T-helper 2 cell treated with Interferon-gamma antibody and Interleukin-4, amounts not matched to agents 5 μg/mL and 100 μg/mL, for 36 hours (primary cell): ENCODE data around the gene RYR3.

ENCODE experiments used
- DNase-seq: peaks from one replicate; pipeline ENCODE4 v3.0.0; 2021; ENCODE audit warnings: low spot score
- H3K27ac Mint-ChIP-seq: one replicate; pipeline ENCODE4 v1.8.0; 2021; ENCODE audit warnings: mild to moderate bottlenecking, mixed read lengths
- H3K27me3 Mint-ChIP-seq: one replicate; pipeline ENCODE4 v1.8.0; 2021; ENCODE audit warnings: low read depth, mixed read lengths
- H3K36me3 Mint-ChIP-seq: one replicate; pipeline ENCODE4 v1.8.0; 2021; ENCODE audit warnings: low read depth, mixed read lengths
- H3K4me1 Mint-ChIP-seq: one replicate; pipeline ENCODE4 v1.8.0; 2021; ENCODE audit warnings: low read depth, mixed read lengths
- H3K4me3 Mint-ChIP-seq: one replicate; pipeline ENCODE4 v1.8.0; 2022; ENCODE audit warnings: mild to moderate bottlenecking, moderate library complexity, mixed read lengths
- H3K9me3 Mint-ChIP-seq: one replicate; pipeline ENCODE4 v1.8.0; 2021; ENCODE audit warnings: mixed read lengths

The RYR3 gene

GRCh38 chr15:33458421-33458820 is 147.7 kb downstream of the RYR3 start:
- H3K27ac Mint-ChIP-seq: no peak overlapping the region
- no peaks in the 10 kb centered on the region for H3K27me3 Mint-ChIP-seq
- H3K9me3 Mint-ChIP-seq: no peaks in the 10 kb centered on the region
- DNase-seq: no peak
- no peaks in the 10 kb centered on the region for H3K4me1 Mint-ChIP-seq
- no peak overlapping the region for H3K4me3 Mint-ChIP-seq
- H3K36me3 Mint-ChIP-seq: no peaks in the 10 kb centered on the region

GRCh38 chr15:33460166-33460805 is 149.5 kb downstream of the RYR3 start:
- no peaks in the 10 kb centered on the region for H3K36me3 Mint-ChIP-seq
- no peak overlapping the region for H3K27ac Mint-ChIP-seq
- no peaks in the 10 kb centered on the region for H3K9me3 Mint-ChIP-seq
- no peaks in the 10 kb centered on the region for H3K27me3 Mint-ChIP-seq
- H3K4me1 Mint-ChIP-seq: no peaks in the 10 kb centered on the region
- DNase-seq: no peak
- H3K4me3 Mint-ChIP-seq: no peak overlapping the region

- no peaks in the 10 kb centered on the region for H3K36me3 Mint-ChIP-seq
- H3K4me1 Mint-ChIP-seq: no peaks in the 10 kb centered on the region
- H3K27ac Mint-ChIP-seq: no peak overlapping the region
- no peaks in the 10 kb centered on the region for H3K9me3 Mint-ChIP-seq
- no peak for DNase-seq
- H3K27me3 Mint-ChIP-seq: no peaks in the 10 kb centered on the region
- H3K4me3 Mint-ChIP-seq: no peak overlapping the region
These were observed 150.9 kb downstream of the RYR3 start for GRCh38 chr15:33461671-33462070.

GRCh38 chr15:33467146-33467815 is 156.5 kb downstream of the RYR3 start:
- no peak overlapping the region for H3K4me3 Mint-ChIP-seq
- no peaks in the 10 kb centered on the region for H3K9me3 Mint-ChIP-seq
- DNase-seq: no peak
- H3K4me1 Mint-ChIP-seq: no peaks in the 10 kb centered on the region
- H3K27me3 Mint-ChIP-seq: no peaks in the 10 kb centered on the region
- no peaks in the 10 kb centered on the region for H3K36me3 Mint-ChIP-seq
- no peak overlapping the region for H3K27ac Mint-ChIP-seq

GRCh38 chr15:33467816-33468163 is 157.0 kb downstream of the RYR3 start:
- no peaks in the 10 kb centered on the region for H3K27me3 Mint-ChIP-seq
- DNase-seq: no peak
- H3K27ac Mint-ChIP-seq: no peak overlapping the region
- H3K4me3 Mint-ChIP-seq: no peak overlapping the region
- no peaks in the 10 kb centered on the region for H3K9me3 Mint-ChIP-seq
- no peaks in the 10 kb centered on the region for H3K4me1 Mint-ChIP-seq
- H3K36me3 Mint-ChIP-seq: no peaks in the 10 kb centered on the region

GRCh38 chr15:33468740-33469139 is 158.0 kb downstream of the RYR3 start:
- Mint-ChIP-seq H3K36me3 (no peaks in the 10 kb centered on the region), H3K27ac (no peak overlapping the region), H3K4me1 (no peaks in the 10 kb centered on the region), H3K9me3 (no peaks in the 10 kb centered on the region), H3K4me3 (no peak overlapping the region), H3K27me3 (no peaks in the 10 kb centered on the region)
- DNase-seq: no peak

GRCh38 chr15:33473005-33473404 is 162.2 kb downstream of the RYR3 start:
- no peaks in the 10 kb centered on the region for H3K4me1 Mint-ChIP-seq
- H3K27me3 Mint-ChIP-seq: no peaks in the 10 kb centered on the region
- H3K27ac Mint-ChIP-seq: no peak overlapping the region
- DNase-seq: no peak
- no peaks in the 10 kb centered on the region for H3K9me3 Mint-ChIP-seq
- H3K36me3 Mint-ChIP-seq: no peaks in the 10 kb centered on the region
- no peak overlapping the region for H3K4me3 Mint-ChIP-seq

- DNase-seq: no peak
- Mint-ChIP-seq H3K4me3 (no peak overlapping the region), H3K4me1 (no peaks in the 10 kb centered on the region), H3K27ac (no peak overlapping the region), H3K36me3 (no peaks in the 10 kb centered on the region), H3K27me3 (no peaks in the 10 kb centered on the region), H3K9me3 (no peaks in the 10 kb centered on the region)
These were observed 162.9 kb downstream of the RYR3 start for GRCh38 chr15:33473714-33474113.

GRCh38 chr15:33476076-33476475 is 165.3 kb downstream of the RYR3 start:
- no peaks in the 10 kb centered on the region for H3K9me3 Mint-ChIP-seq

GRCh38 chr15:33476908-33477307 is 166.1 kb downstream of the RYR3 start:
- no peaks in the 10 kb centered on the region for H3K27me3 Mint-ChIP-seq
- H3K9me3 Mint-ChIP-seq: no peaks in the 10 kb centered on the region
- H3K36me3 Mint-ChIP-seq: no peaks in the 10 kb centered on the region
- no peak overlapping the region for H3K27ac Mint-ChIP-seq
- no peak for DNase-seq
- H3K4me3 Mint-ChIP-seq: no peak overlapping the region
- H3K4me1 Mint-ChIP-seq: no peaks in the 10 kb centered on the region

More at GRCh38 chr15:33476076-33476475, 165.3 kb downstream of the RYR3 start:
- Mint-ChIP-seq H3K4me3 (no peak overlapping the region), H3K27me3 (no peaks in the 10 kb centered on the region), H3K4me1 (no peaks in the 10 kb centered on the region), H3K36me3 (no peaks in the 10 kb centered on the region), H3K27ac (no peak overlapping the region)
- DNase-seq: no peak

- DNase-seq: no peak
- Mint-ChIP-seq H3K27ac (no peak overlapping the region), H3K36me3 (no peaks in the 10 kb centered on the region), H3K27me3 (no peaks in the 10 kb centered on the region), H3K4me1 (no peaks in the 10 kb centered on the region), H3K9me3 (peaks cover 8% of the 10 kb centered on the region), H3K4me3 (no peak overlapping the region)
These were observed 178.6 kb downstream of the RYR3 start for GRCh38 chr15:33489335-33489734.

GRCh38 chr15:33490703-33491102 is 179.9 kb downstream of the RYR3 start:
- H3K27ac Mint-ChIP-seq: no peak overlapping the region
- no peak for DNase-seq
- no peaks in the 10 kb centered on the region for H3K27me3 Mint-ChIP-seq
- H3K4me3 Mint-ChIP-seq: no peak overlapping the region
- peaks cover 8% of the 10 kb centered on the region for H3K9me3 Mint-ChIP-seq
- no peaks in the 10 kb centered on the region for H3K4me1 Mint-ChIP-seq
- H3K36me3 Mint-ChIP-seq: no peaks in the 10 kb centered on the region

GRCh38 chr15:33492434-33493052 is 181.8 kb downstream of the RYR3 start:
- Mint-ChIP-seq H3K4me1 (no peaks in the 10 kb centered on the region), H3K9me3 (peaks cover 8% of the 10 kb centered on the region), H3K27me3 (peaks cover 3% of the 10 kb centered on the region), H3K4me3 (no peak overlapping the region), H3K27ac (no peak overlapping the region), H3K36me3 (no peaks in the 10 kb centered on the region)
- no peak for DNase-seq

- Mint-ChIP-seq H3K4me3 (no peak overlapping the region), H3K9me3 (peaks cover 5% of the 10 kb centered on the region), H3K36me3 (no peaks in the 10 kb centered on the region), H3K27me3 (peaks cover 3% of the 10 kb centered on the region), H3K27ac (no peak overlapping the region), H3K4me1 (no peaks in the 10 kb centered on the region)
- DNase-seq: no peak
These were observed 183.5 kb downstream of the RYR3 start for GRCh38 chr15:33494306-33494705.
